ENCODE measurements around the gene S1PR4.
A peak's percentile ranks its signal among the peaks of the same experiment; 100 is the strongest.
"Not testable (repeated sequence)": the region's sequence is repeated elsewhere in the genome, so short reads cannot be mapped to it uniquely, and the experiment has no call there.

S1PR4 gene

GRCh38 chr19:3161453-3161852 lies 17.1 kb upstream of the S1PR4 start:
- peaks cover 24% of the 10 kb centered on the region for H3K4me1 Mint-ChIP-seq
- ATAC-seq: no peak
- H3K27ac Mint-ChIP-seq: no peak overlapping the region
- no peaks in the 10 kb centered on the region for H3K27me3 Mint-ChIP-seq
- no peak for DNase-seq
- H3K4me3 Mint-ChIP-seq: no peak overlapping the region
- H3K36me3 Mint-ChIP-seq (ENCODE audit: low read depth): peaks cover 17% of the 10 kb centered on the region
- H3K9me3 Mint-ChIP-seq: peaks cover 4% of the 10 kb centered on the region

GRCh38 chr19:3162418-3163229 lies 15.9 kb upstream of the S1PR4 start:
- H3K4me3 Mint-ChIP-seq: no peak overlapping the region
- no peak overlapping the region for H3K27ac Mint-ChIP-seq
- H3K27me3 Mint-ChIP-seq: no peaks in the 10 kb centered on the region
- ATAC-seq (no peak), DNase-seq (no peak)
- H3K4me1 Mint-ChIP-seq: peaks cover 24% of the 10 kb centered on the region
- H3K9me3 Mint-ChIP-seq: peaks cover 4% of the 10 kb centered on the region
- H3K36me3 Mint-ChIP-seq (ENCODE audit: low read depth): peaks cover 16% of the 10 kb centered on the region

- ATAC-seq (peak; percentile 88), DNase-seq (peak; percentile 78)
- peaks cover 24% of the 10 kb centered on the region for H3K4me1 Mint-ChIP-seq
- no peak overlapping the region for H3K27ac Mint-ChIP-seq
- no peak overlapping the region for H3K4me3 Mint-ChIP-seq
- H3K36me3 Mint-ChIP-seq (ENCODE audit: low read depth): peaks cover 14% of the 10 kb centered on the region
- peaks cover 4% of the 10 kb centered on the region for H3K9me3 Mint-ChIP-seq
- H3K27me3 Mint-ChIP-seq: no peaks in the 10 kb centered on the region
These were observed 15.2 kb upstream of the S1PR4 start for GRCh38 chr19:3163230-3163886.

GRCh38 chr19:3163943-3164342 lies 14.6 kb upstream of the S1PR4 start:
- DNase-seq (no peak), ATAC-seq (no peak)
- Mint-ChIP-seq H3K27ac (no peak overlapping the region), H3K4me1 (peaks cover 24% of the 10 kb centered on the region), H3K9me3 (peaks cover 4% of the 10 kb centered on the region), H3K27me3 (no peaks in the 10 kb centered on the region), H3K4me3 (no peak overlapping the region), H3K36me3 (ENCODE audit: low read depth) (peaks cover 10% of the 10 kb centered on the region)

- DNase-seq (no peak), ATAC-seq (no peak)
- H3K4me3 Mint-ChIP-seq: no peak overlapping the region
- H3K36me3 Mint-ChIP-seq (ENCODE audit: low read depth): no peaks in the 10 kb centered on the region
- peaks cover 23% of the 10 kb centered on the region for H3K4me1 Mint-ChIP-seq
- no peak overlapping the region for H3K27ac Mint-ChIP-seq
- no peaks in the 10 kb centered on the region for H3K27me3 Mint-ChIP-seq
- H3K9me3 Mint-ChIP-seq: no peaks in the 10 kb centered on the region
These were observed 10.9 kb upstream of the S1PR4 start for GRCh38 chr19:3167533-3168272.

- ATAC-seq: peak; percentile 36
- H3K4me1 Mint-ChIP-seq: peaks cover 22% of the 10 kb centered on the region
- H3K27ac Mint-ChIP-seq: peak overlapping the region; percentile 46
- no peak for DNase-seq
- no peaks in the 10 kb centered on the region for H3K9me3 Mint-ChIP-seq
- H3K27me3 Mint-ChIP-seq: no peaks in the 10 kb centered on the region
- no peak overlapping the region for H3K4me3 Mint-ChIP-seq
- no peaks in the 10 kb centered on the region for H3K36me3 Mint-ChIP-seq (ENCODE audit: low read depth)
These were observed 6.5 kb upstream of the S1PR4 start for GRCh38 chr19:3171894-3172672.

GRCh38 chr19:3172673-3173000 lies 5.9 kb upstream of the S1PR4 start:
- H3K27ac Mint-ChIP-seq: peak overlapping the region; percentile 46
- not testable (repeated sequence) for H3K36me3 Mint-ChIP-seq (ENCODE audit: low read depth); ATAC-seq; H3K9me3 Mint-ChIP-seq; H3K4me3 Mint-ChIP-seq; DNase-seq; H3K27me3 Mint-ChIP-seq
- H3K4me1 Mint-ChIP-seq: peaks cover 25% of the 10 kb centered on the region

GRCh38 chr19:3175781-3176714 lies 2.5 kb upstream of the S1PR4 start:
- Mint-ChIP-seq H3K4me1 (peaks cover 24% of the 10 kb centered on the region), H3K9me3 (no peaks in the 10 kb centered on the region), H3K27ac (peak overlapping the region; percentile 3), H3K27me3 (no peaks in the 10 kb centered on the region), H3K36me3 (ENCODE audit: low read depth) (peaks cover 13% of the 10 kb centered on the region), H3K4me3 (no peak overlapping the region)
- DNase-seq (no peak), ATAC-seq (no peak)

GRCh38 chr19:3176715-3177501 lies 1.7 kb upstream of the S1PR4 start:
- no peaks in the 10 kb centered on the region for H3K27me3 Mint-ChIP-seq
- H3K9me3 Mint-ChIP-seq: no peaks in the 10 kb centered on the region
- H3K36me3 Mint-ChIP-seq (ENCODE audit: low read depth): peaks cover 16% of the 10 kb centered on the region
- ATAC-seq (peak; percentile 76), DNase-seq (peak; percentile 74)
- peaks cover 27% of the 10 kb centered on the region for H3K4me1 Mint-ChIP-seq
- peak overlapping the region; percentile 64 for H3K4me3 Mint-ChIP-seq
- peak overlapping the region; percentile 79 for H3K27ac Mint-ChIP-seq

- peak overlapping the region; percentile 92 for H3K4me3 Mint-ChIP-seq
- DNase-seq: peak; percentile 44
These were observed 587 bp downstream of the S1PR4 start for GRCh38 chr19:3178973-3179738.

GRCh38 chr19:3179739-3180293 lies 1.2 kb downstream of the S1PR4 start:
- peaks cover 20% of the 10 kb centered on the region for H3K36me3 Mint-ChIP-seq (ENCODE audit: low read depth)
- no peaks in the 10 kb centered on the region for H3K27me3 Mint-ChIP-seq
- H3K27ac Mint-ChIP-seq: peak overlapping the region; percentile 95
- ATAC-seq: peak; percentile 22
- peak; percentile 55 for DNase-seq
- H3K4me3 Mint-ChIP-seq: peak overlapping the region; percentile 92
- H3K9me3 Mint-ChIP-seq: no peaks in the 10 kb centered on the region
- peaks cover 49% of the 10 kb centered on the region for H3K4me1 Mint-ChIP-seq

More at GRCh38 chr19:3178973-3179738, 587 bp downstream of the S1PR4 start:
- peak; percentile 12 for ATAC-seq
- Mint-ChIP-seq H3K36me3 (ENCODE audit: low read depth) (peaks cover 20% of the 10 kb centered on the region), H3K9me3 (no peaks in the 10 kb centered on the region), H3K27me3 (no peaks in the 10 kb centered on the region), H3K4me1 (peaks cover 42% of the 10 kb centered on the region), H3K27ac (peak overlapping the region; percentile 95)
